HepG2 (cell line): ENCODE measurements around the gene MUC4.

ENCODE experiments used
- CEBPB ChIP-seq: IDR thresholded peaks from 2 replicates; pipeline ENCODE4 v1.6.1; 2011; ENCODE audit warnings: low read depth, low read length, improper control_type of control experiment, borderline replicate concordance
- CHD4 ChIP-seq: fragments of 200-600 bp; sonication (generic); IDR thresholded peaks from 2 replicates; pipeline ENCODE4 v1.7.0; 2017; ENCODE audit warnings: mild to moderate bottlenecking, low read length, borderline replicate concordance
- DNMT1 ChIP-seq: sonication (generic); formaldehyde crosslinking; IDR thresholded peaks from 2 replicates; pipeline ENCODE4 v1.5.1; 2020; ENCODE audit warnings: mild to moderate bottlenecking, missing genetic modification reagents
- HDAC6 ChIP-seq: fragments of 200-600 bp; sonication (generic); IDR thresholded peaks from 2 replicates; pipeline ENCODE4 v1.7.0; 2017; ENCODE audit warnings: mild to moderate bottlenecking, antibody characterized with exemption, low read length, low read depth
- SP140L ChIP-seq: sonication (generic); formaldehyde crosslinking; IDR thresholded peaks from 2 replicates; pipeline ENCODE4 v1.4.0; 2020; ENCODE audit warnings: missing genetic modification reagents, borderline replicate concordance
- SRF ChIP-seq: IDR thresholded peaks from 2 replicates; pipeline ENCODE4 v1.6.1; 2011; ENCODE audit warnings: mild to moderate bottlenecking, low read depth, low read length, moderate library complexity
- ZNF24 ChIP-seq: fragments of 450-650 bp; IDR thresholded peaks from 2 replicates; pipeline ENCODE4 v1.6.1; 2017; ENCODE audit warnings: antibody characterized with exemption, mild to moderate bottlenecking
- ZNF747 ChIP-seq: sonication (generic); formaldehyde crosslinking; IDR thresholded peaks from 2 replicates; pipeline ENCODE4 v1.8.1; 2023; ENCODE audit warnings: missing genetic modification reagents, mild to moderate bottlenecking, borderline replicate concordance
- TF ChIP-seq, protein P1 (sequence below): IDR thresholded peaks from 2 replicates; pipeline ENCODE4 v1.6.1; 2012; ENCODE audit warnings: inconsistent platforms
- TF ChIP-seq, protein P2 (sequence below): sonication (generic); formaldehyde crosslinking; IDR thresholded peaks from 2 replicates; pipeline ENCODE4 v1.4.0; 2020; ENCODE audit warnings: missing genetic modification reagents
- TF ChIP-seq, protein P3 (sequence below): sonication (generic); formaldehyde crosslinking; IDR thresholded peaks from 2 replicates; pipeline ENCODE4 v1.4.0; 2020; ENCODE audit warnings: missing genetic modification reagents
- TF ChIP-seq, protein P4 (sequence below): sonication (generic); formaldehyde crosslinking; conservative IDR thresholded peaks from 2 replicates; pipeline ENCODE4 v1.8.0; 2022; ENCODE audit warnings: low read depth, missing genetic modification reagents
- TF ChIP-seq, protein P5 (sequence below): IDR thresholded peaks from 2 replicates; pipeline ENCODE4 v1.6.1; 2016; ENCODE audit warnings: control low read depth

DNA sequence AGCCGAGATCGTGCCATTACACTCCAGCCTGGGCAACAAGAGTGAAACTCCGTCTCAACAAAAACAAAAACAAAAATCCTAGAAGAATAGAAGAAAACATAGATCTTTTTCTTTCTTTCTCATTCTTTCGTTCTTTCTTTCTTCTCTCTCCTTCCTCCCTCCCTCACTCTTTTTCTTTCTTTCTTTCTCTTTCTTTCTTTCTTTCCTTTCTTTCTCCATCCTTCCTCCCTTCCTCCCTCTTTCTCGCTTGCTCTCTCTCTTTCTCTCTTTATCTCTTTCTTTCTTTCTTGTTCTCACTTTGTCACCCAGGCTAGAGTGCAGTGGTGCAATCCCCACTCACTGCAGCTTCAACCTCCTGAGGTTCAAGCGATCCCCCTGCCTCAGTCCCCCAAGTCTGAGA is 33.8 kb upstream of the MUC4 start:
- TF ChIP-seq HDAC6 (no peak), SP140L (no peak), SRF (no peak), ZNF24 (no peak), CHD4 (no peak), DNMT1 (CRISPR knock-in tag) (no peak), ZNF747 (CRISPR knock-in tag) (no peak), CEBPB (no peak)
- TF ChIP-seq, protein P1, sequence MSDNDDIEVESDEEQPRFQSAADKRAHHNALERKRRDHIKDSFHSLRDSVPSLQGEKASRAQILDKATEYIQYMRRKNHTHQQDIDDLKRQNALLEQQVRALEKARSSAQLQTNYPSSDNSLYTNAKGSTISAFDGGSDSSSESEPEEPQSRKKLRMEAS = no peak
- TF ChIP-seq, protein P2, sequence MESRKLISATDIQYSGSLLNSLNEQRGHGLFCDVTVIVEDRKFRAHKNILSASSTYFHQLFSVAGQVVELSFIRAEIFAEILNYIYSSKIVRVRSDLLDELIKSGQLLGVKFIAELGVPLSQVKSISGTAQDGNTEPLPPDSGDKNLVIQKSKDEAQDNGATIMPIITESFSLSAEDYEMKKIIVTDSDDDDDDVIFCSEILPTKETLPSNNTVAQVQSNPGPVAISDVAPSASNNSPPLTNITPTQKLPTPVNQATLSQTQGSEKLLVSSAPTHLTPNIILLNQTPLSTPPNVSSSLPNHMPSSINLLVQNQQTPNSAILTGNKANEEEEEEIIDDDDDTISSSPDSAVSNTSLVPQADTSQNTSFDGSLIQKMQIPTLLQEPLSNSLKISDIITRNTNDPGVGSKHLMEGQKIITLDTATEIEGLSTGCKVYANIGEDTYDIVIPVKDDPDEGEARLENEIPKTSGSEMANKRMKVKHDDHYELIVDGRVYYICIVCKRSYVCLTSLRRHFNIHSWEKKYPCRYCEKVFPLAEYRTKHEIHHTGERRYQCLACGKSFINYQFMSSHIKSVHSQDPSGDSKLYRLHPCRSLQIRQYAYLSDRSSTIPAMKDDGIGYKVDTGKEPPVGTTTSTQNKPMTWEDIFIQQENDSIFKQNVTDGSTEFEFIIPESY (CRISPR knock-in tag) = no peak
- TF ChIP-seq, protein P3, sequence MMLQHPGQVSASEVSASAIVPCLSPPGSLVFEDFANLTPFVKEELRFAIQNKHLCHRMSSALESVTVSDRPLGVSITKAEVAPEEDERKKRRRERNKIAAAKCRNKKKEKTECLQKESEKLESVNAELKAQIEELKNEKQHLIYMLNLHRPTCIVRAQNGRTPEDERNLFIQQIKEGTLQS (CRISPR knock-in tag) = no peak
- TF ChIP-seq, protein P4, sequence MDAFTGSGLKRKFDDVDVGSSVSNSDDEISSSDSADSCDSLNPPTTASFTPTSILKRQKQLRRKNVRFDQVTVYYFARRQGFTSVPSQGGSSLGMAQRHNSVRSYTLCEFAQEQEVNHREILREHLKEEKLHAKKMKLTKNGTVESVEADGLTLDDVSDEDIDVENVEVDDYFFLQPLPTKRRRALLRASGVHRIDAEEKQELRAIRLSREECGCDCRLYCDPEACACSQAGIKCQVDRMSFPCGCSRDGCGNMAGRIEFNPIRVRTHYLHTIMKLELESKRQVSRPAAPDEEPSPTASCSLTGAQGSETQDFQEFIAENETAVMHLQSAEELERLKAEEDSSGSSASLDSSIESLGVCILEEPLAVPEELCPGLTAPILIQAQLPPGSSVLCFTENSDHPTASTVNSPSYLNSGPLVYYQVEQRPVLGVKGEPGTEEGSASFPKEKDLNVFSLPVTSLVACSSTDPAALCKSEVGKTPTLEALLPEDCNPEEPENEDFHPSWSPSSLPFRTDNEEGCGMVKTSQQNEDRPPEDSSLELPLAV = no peak
- TF ChIP-seq, protein P5, sequence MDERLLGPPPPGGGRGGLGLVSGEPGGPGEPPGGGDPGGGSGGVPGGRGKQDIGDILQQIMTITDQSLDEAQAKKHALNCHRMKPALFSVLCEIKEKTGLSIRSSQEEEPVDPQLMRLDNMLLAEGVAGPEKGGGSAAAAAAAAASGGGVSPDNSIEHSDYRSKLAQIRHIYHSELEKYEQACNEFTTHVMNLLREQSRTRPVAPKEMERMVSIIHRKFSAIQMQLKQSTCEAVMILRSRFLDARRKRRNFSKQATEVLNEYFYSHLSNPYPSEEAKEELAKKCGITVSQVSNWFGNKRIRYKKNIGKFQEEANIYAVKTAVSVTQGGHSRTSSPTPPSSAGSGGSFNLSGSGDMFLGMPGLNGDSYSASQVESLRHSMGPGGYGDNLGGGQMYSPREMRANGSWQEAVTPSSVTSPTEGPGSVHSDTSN = no peak
